Hindlimb muscle (tissue), 1 donor: Measurements from ENCODE around the gene RIBC2. TPM values are rescaled to one million over a fixed set of nuclear protein-coding genes. Genes with fewer than 3 reads are reported as not detected.
"Not testable (repeated sequence)": the region's sequence is repeated elsewhere in the genome, so short reads cannot be mapped to it uniquely, and the experiment has no call there.

Experiments used
- DNase-seq: peaks from one replicate; pipeline ENCODE4 v3.0.0-alpha.2; 2013
- polyA plus RNA-seq: library from polyadenylated mRNA; unstranded; fragments of 120-200 nt; gene quantifications from one replicate; pipeline ENCODE4 v1.2.1, GENCODE V29; 2013; ENCODE audit not compliant: insufficient read length

RIBC2 gene
- polyA plus RNA-seq, 1 donor = 1.9 TPM

- DNase-seq = no peak
These were observed 11.6 kb downstream of the RIBC2 start for GRCh38 chr22:45425101-45425500.

- no peak for DNase-seq
These were observed 12.2 kb downstream of the RIBC2 start for GRCh38 chr22:45425531-45426265.

- no peak for DNase-seq
These were observed 12.9 kb downstream of the RIBC2 start for GRCh38 chr22:45426387-45426786.

GRCh38 chr22:45427114-45427513 is 13.6 kb downstream of the RIBC2 start:
- no peak for DNase-seq

- no peak for DNase-seq
These were observed 15.2 kb downstream of the RIBC2 start for GRCh38 chr22:45428391-45429385.

DNA sequence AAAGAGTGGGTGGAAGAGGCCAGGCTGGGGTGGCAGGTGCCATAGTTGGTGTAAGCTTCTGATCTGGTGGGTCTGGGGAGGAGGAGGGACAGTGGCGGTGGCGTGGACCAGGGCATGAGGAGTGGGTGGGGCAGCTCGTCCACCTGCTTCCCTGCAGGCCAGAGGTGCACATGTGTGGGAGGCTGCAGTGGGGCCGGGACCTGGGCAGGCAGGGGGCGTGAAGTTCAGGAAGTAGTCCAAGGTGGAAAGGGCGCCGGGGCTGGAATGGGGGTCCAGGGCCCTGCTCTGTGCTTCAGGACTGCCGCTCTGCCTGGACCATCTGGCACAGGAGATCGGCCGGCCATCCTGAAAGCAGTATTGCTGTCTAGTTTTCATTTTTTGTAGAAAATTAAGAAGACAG is 15.9 kb downstream of the RIBC2 start:
- DNase-seq = no peak

GRCh38 chr22:45429981-45430775 is 16.7 kb downstream of the RIBC2 start:
- no peak for DNase-seq

GRCh38 chr22:45430871-45431270 is 17.4 kb downstream of the RIBC2 start:
- DNase-seq = no peak

DNA sequence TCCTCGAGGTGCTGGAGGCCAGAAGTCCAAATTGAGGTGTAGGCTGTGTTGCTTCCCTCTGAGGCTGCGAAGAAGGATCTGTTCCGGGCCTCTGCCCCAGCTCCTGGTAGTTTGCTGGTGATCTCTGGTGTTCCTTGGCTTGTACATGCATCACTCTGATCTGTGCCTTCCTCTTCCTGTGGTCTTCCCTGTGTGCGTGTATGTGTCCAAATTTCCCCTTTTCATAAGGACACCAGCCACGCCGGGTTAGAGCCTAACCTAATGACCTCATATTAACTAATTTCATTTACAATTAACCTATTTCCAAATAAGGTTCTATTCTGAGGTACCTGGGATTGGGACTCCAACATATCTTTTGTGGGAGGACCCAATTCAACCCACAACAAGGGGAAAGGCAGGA is 21.5 kb downstream of the RIBC2 start:
- DNase-seq = no peak

DNA sequence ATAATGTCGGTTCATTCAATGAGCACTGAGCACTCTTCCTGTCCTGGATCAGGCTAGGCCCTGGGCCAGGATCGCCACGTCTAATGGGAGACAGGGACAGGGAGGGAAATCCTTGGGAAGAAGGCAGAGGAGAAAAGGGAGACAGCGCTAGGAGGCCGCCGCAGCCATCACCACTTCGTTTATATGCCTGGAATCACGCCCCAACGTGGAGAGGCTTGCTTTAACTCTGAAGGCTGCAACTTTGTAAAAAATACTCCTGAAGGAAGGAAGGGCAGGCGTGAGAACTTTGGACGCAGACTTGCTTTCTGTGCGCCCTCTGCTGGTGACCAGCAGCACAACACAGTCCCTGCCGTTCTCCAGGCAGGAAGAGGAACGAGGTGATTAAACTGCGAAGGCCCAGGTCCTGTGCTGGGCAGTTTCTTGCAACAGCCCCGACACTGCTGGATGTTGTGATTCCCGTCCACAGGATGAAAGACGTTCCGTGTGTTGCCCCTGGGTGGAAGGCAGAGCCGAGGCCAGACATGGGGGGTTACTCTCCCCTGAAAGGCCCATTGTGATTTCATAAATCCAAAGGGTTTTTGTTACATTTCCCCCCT is 22.1 kb downstream of the RIBC2 start:
- peak; percentile 92 for DNase-seq

DNA sequence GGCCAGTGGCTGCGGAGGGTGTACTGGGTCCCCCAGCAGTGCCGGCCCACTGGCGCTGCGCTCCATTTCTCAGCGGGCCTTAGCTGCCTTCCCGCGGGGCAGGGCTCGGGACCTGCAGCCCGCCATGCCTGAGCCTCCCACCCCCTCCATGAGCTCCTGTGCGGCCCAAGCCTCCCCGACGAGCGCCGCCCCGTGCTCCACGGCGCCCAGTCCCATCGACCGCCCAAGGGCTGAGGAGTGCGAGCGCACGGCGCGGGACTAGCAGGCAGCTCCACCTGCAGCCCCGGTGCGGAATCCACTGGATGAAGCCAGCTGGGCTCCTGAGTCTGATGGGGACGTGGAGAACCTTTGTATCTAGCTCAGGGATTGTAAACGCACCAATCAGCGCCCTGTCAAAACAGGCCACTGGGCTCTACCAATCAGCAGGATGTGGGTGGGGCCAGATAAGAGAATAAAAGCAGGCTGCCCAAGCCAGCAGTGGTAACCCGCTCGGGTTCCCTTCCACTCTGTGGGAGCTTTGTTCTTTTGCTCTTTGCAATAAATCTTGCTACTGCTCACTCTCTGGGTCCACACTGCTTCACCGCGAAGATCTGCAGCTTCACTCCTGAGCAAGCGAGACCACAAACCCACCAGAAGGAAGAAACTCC is 23.5 kb downstream of the RIBC2 start:
- not testable (repeated sequence) for DNase-seq

GRCh38 chr22:45438336-45438735 is 24.8 kb downstream of the RIBC2 start:
- DNase-seq = no peak

- not testable (repeated sequence) for DNase-seq
These were observed 27.2 kb downstream of the RIBC2 start for GRCh38 chr22:45440688-45441087.

- peak; percentile 68 for DNase-seq
These were observed 27.6 kb downstream of the RIBC2 start for GRCh38 chr22:45441138-45441537.

DNA sequence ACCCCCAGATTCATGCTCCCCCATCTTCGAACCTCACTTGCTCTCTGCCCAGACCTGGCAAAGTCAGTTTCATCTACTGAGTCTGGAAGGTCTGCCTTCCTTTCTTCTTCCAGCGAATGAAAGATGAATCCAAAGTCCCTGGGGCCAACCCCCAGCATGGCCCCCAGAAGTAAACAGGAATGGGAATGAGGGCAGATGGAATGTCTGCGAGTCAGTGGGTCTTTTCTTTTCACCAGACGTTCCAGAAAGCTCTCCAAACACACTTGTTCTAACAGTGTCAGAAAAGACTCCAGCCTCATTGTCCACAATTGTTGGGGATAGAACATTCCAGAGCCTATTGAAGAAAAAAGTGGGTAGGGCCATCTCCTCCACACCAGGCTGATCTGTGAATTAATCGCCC is 28.6 kb downstream of the RIBC2 start:
- DNase-seq = no peak

DNA sequence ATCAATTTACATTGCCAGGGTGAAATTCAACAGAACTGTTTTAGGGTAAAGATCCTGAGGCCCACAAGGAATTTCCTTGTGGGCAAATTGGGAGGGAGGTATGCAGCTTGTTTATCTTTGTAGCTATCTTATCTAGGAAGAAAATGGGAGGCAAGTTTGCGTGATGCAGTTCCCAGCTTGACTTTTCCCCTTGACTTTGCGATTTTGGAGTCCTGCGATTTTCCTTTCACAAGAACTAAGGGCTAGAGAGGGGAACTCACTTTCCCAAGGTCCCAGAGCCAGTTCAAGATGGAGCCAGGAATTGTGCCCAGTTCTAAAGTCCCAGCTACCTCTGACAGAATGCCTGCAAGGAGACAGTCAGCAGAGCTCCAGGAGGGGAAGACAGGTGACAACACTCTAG is 30.7 kb downstream of the RIBC2 start:
- DNase-seq = no peak

DNA sequence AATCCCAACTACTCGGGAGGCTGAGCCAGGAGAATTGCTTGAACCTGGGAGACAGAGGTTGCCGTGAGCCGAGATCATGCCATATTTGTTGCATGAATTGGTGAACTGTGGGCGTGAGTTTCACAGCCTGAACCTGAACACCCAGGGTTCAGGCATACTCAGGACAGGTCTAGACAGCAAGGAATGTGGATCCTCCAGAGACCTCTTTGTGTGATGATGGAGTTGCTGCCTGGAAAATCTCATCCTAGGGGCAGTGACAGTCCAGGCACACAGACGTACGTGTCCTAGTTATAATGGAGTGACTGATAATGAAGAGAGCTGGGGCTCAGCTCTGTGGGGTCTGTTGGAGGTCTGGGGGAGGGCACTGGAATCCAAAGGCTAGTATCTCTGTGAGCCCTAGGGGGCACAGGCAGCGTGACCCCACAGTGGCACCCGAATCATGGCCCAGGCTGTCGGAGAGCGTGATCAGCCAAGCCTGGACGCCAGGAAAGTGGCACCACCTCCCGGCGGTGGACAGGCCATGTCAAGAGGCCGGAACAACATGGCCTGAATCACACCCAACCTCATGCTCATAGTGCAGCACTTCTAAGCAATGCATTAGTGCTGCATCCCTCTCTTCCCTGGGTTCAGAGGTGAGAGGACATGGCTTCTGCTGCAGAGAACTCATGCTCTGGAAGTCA is 31.7 kb downstream of the RIBC2 start:
- DNase-seq = no peak

- DNase-seq = no peak
These were observed 32.7 kb downstream of the RIBC2 start for GRCh38 chr22:45446216-45446615.

- DNase-seq = not testable (repeated sequence)
These were observed 34.1 kb downstream of the RIBC2 start for GRCh38 chr22:45447596-45447995.

DNA sequence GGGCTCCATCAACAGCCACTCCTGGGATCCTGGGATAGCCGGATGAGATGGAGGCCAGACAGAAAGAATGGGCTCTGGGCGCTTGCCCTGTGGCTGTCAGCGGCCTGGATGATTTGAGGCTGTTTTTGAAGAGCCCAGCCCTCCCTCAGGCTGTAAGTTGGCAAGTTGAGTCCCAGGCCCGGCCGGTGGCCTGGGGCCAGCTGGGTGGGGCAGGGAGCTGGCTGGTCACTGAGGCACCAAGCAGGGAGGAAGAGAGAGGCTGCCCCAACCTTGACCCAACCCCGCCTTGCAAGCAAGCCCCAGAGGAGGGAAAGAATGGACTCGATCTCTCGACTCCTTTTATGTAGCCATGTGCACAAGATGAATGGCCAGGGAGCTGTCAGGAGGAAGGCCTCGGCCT is 34.9 kb downstream of the RIBC2 start:
- peak; percentile 69 for DNase-seq

- DNase-seq = not testable (repeated sequence)
These were observed 35.9 kb downstream of the RIBC2 start for GRCh38 chr22:45449442-45449841.
